GM18517 (cell line): ENCODE measurements around the gene RCC2.
A peak's percentile ranks its signal among the peaks of the same experiment; 100 is the strongest.

Source experiments
- ATAC-seq: cut with Tn5 transposase; IDR thresholded peaks from one replicate; pipeline ENCODE4 v1.9.1; 2021; ENCODE audit warnings: mild to moderate bottlenecking, moderate library complexity; ENCODE audit not compliant: unreplicated experiment

RCC2 gene

GRCh38 chr1:17447501-17447992 lies 8.1 kb upstream of the RCC2 start:
- no peak for ATAC-seq

DNA sequence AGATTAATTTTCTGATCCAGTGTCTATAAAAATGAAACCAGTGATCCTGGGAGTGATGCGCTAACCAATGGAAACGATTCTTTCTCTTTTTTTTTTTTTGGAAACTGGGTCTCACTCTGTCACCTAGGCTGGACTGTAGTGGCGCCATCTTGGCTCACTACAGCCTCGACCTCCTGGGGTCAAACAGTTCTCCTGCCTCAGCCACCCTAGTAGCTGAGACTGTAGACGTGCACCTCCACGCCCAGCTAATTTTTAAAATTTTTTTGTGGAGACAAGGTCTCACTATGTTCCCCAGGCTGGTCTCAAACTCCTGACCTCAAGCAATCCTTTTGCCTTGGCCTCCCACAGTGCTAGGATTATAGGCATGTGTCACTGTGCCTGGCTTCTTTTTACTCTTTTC lies 3.4 kb upstream of the RCC2 start:
- no peak for ATAC-seq

- no peak for ATAC-seq
These were observed 2.5 kb upstream of the RCC2 start for GRCh38 chr1:17441993-17442357.

DNA sequence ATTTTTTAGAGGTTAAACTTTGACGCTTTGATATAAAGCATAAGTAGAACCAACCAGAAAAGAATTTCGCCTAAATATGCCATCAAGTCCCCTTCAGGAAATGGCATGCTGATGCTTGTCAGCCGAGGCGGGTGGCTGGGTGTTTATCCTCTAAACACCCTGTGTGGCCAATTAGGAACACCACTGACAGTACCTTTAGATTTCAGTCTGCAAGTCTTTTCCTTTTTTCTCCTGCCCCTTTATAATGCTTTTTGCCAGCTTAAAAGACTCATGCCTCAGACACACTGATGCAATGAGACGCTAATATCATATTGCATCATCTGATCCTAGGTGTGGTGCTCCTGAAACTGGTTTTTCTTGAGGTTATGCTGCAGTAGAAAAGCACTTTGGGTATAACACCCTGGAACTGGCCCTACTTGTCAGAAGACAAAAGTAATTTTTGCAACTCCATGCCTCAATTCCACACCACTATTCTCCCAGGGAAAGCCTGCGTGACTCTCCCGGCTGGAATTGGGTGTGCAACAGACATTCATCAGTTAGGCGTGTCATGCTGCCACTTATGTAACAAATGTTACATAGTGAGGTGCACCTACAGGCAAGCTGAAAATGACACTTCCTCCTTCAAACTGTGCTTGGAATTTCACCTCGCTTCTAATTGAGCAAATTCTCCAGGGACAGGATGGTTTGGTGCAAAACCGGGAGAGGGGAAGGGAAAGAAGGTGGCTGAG lies 2.0 kb upstream of the RCC2 start:
- no peak for ATAC-seq

DNA sequence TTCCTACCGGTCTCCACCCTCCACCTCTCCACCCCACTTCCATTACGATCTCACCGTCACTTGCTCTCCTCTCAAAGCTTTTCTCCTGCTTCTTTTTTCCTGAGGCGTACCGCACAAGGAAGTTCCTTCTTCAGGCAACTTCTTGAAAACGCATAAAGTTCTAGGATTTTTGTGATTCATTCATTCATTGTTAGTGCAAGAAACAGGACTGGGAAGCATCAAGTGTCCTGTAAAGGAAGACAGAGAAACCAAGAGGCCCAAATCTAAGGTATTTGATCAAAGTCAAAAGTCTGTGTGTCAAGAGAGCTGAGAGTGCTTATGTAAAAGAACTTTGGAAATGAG lies 1.3 kb upstream of the RCC2 start:
- no peak for ATAC-seq

DNA sequence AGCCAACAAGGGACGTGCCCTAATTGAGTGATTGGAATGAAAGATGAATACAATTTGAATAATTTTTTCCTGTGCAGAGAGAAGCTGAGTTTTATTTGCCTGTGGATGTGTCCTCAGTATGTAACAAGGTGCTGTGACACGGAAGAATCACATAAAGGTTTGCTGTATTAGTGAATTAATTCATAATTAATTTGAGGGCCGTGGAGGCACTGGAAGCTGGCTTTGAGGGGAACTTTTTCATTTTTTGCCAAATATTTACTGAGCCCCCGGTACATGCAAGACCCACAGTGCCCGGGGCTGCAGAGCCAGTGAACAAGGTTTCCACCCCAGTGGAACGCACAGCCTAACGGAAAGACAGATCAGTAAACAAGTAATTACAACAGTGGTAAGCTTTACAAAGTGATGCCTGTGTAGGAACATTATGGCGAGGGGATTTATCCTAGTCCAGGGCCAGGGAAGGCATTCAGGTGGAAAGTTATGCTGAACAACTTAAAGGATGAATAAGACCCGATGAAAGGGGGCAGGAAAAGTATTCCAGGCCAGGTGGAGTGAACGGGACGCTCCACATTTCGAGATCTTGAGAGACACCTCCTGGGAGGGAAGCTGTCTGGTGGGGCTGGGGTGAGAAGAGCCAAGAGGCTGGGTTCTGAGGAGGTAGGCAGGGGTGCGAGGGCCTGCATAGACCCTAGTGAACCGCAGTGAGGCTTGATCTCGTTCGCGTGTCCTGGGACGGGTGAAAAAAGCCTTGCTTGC lies 773 bp upstream of the RCC2 start:
- no peak for ATAC-seq

- ATAC-seq = peak; percentile 25
These were observed 893 bp downstream of the RCC2 start for GRCh38 chr1:17438318-17439249.

DNA sequence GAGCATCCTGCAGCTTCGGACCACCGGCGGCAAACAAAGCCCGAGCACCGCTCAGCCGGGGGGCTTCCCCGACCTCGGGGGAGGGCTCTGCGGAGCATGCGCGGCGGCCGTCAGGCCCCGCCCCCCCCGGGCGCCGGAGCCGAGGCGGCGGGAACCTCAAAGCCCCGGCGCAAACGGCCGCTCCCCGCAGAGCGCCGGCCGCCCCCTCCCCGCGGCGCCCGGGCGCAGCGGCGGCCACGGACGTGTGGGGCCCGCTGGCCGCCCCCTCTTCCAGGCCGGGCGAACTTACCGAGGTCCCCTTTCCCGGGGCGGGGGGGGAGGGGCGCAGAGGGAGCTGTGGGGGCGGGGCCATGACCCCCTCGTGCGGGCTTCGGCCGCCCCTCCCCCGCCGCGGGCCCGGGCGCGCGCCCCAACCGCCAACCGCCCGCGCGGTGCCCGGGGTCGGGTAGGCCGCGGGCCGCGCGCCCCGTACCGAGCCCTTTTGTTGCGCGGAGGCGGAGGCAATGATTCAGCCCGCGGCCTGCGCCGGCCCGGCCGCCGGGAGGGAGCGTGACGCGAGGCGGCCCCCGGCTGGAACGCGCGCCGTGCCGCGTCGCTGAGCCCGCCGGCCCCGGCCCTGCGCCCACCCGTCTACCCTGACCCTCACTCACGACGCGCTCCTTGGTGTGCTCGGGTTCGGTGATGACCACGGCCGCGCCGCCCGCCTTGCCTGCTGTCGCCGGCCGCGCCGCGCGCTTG lies 1.7 kb downstream of the RCC2 start:
- peak; percentile 29 for ATAC-seq

- no peak for ATAC-seq
These were observed 2.3 kb downstream of the RCC2 start for GRCh38 chr1:17437260-17437579.

- no peak for ATAC-seq
These were observed 2.9 kb downstream of the RCC2 start for GRCh38 chr1:17436380-17437174.

- no peak for ATAC-seq
These were observed 4.9 kb downstream of the RCC2 start for GRCh38 chr1:17434601-17435000.

DNA sequence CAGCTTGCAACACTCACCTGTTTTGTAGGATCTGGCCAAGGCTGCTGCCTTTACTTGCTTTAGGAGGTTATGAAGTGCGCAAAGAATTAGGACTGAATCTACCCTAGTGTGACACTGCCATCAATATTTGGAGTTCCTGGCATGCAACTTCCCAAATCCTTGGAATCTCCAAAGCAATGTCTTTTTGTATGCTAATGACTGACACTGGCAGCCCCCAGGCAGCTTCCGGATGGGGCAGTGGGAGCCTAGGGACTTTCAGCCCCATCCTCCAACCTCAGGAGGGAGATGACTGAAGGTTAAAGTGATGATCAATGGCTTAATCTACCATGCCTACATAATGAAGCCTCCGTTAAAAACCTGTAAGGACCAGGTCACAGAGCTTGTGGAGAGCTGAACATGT lies 5.5 kb downstream of the RCC2 start:
- no peak for ATAC-seq

DNA sequence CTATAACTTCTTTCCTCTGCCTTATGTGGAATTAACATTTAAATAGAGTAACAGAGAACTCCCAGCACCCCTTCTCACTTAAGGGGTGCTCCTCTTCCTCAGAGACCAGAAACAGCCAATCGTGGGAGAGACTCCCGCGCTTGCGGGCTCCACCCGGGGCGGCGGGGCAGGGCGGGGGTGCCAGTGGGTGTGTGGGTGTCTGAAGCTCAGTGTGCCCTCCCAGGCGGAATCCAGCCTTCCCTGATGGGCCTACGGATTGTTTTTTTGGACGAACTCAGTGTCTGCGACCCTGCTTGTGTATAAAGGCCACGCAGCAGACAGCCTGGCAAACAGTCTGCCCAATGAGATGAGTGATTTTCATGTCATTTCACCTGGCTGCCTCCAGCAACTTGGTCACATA lies 6.2 kb downstream of the RCC2 start:
- no peak for ATAC-seq

- no peak for ATAC-seq
These were observed 7.1 kb downstream of the RCC2 start for GRCh38 chr1:17432412-17432811.

DNA sequence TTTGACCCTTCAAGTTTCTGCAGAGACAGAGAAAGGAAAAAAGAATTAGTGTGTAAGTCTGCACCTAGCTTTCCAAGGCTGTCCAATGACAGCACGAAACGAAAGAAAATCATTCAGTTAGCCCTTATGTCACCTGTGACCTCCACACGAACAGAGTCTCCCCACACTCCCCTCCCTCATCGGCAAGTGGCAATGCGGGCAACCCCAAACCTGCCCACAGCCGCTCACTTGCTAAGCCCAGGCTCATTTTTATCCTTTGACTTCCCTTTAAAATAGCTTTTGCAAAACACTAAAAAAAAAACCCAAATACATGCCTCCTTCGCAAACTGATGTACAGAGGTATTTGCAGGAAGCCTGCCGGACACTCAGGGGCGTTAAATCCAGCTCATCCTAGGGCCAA lies 10.3 kb downstream of the RCC2 start:
- no peak for ATAC-seq

GRCh38 chr1:17427696-17428660 lies 11.5 kb downstream of the RCC2 start:
- no peak for ATAC-seq

- ATAC-seq = no peak
These were observed 13.5 kb downstream of the RCC2 start for GRCh38 chr1:17425806-17426600.

DNA sequence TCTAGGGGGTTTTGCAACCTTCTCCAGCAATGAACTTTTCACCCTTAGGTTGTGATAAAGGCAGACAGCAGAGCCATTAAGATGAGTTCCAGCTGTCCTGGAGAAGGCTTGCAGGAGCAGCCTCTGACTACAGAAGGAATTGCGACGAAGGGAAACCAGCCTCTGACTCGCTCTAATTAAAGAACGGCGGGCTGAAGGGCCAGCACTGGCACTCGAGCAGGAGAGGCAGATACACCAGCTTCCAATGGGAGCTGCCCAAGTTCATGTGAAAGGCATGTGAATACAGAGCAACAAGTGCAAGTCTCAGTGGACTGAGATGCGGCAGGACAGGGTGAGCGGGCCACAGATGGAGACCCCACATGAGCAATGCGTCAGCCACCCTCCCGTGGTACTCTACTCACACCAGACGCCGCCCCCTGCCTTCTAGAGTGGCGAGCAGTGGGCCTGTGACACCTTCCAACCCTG lies 15.7 kb downstream of the RCC2 start:
- no peak for ATAC-seq
